GM12872 (cell line): ENCODE results near the gene LST1.
A peak's percentile ranks its signal among the peaks of the same experiment; 100 is the strongest.

ENCODE experiments used
- CTCF ChIP-seq: IDR thresholded peaks from 3 replicates; pipeline ENCODE4 v1.5.1; 2011; ENCODE audit warnings: low read depth, mild to moderate bottlenecking, low read length, moderate library complexity; ENCODE audit not compliant: insufficient read depth

Gene LST1

GRCh38 chr6:31568537-31568961 lies 17.5 kb upstream of the LST1 start:
- no peak for TF ChIP-seq CTCF

GRCh38 chr6:31569861-31570536 lies 16.1 kb upstream of the LST1 start:
- no peak for TF ChIP-seq CTCF

GRCh38 chr6:31572041-31572911 lies 13.8 kb upstream of the LST1 start, which contains the start of gene LTA:
Gene LTA (plus strand): TSS chr6:31572289. CDS start chr6:31572743, 454 bp downstream.
- TF ChIP-seq CTCF = no peak

- TF ChIP-seq CTCF = no peak
Measured at GRCh38 chr6:31573239-31574105, 12.6 kb upstream of the LST1 start.

- peak; percentile 28; the same call in 2 of the 3 replicates for TF ChIP-seq CTCF
Measured at GRCh38 chr6:31574106-31575061, 11.7 kb upstream of the LST1 start.

GRCh38 chr6:31575335-31575901 lies 10.7 kb upstream of the LST1 start, which contains the start of gene TNF:
Gene TNF (plus strand): TSS chr6:31575565. CDS start chr6:31575742, 177 bp downstream.
- no peak for TF ChIP-seq CTCF
